Measurements from ENCODE around the gene UBAP2L.

The UBAP2L gene

DNA sequence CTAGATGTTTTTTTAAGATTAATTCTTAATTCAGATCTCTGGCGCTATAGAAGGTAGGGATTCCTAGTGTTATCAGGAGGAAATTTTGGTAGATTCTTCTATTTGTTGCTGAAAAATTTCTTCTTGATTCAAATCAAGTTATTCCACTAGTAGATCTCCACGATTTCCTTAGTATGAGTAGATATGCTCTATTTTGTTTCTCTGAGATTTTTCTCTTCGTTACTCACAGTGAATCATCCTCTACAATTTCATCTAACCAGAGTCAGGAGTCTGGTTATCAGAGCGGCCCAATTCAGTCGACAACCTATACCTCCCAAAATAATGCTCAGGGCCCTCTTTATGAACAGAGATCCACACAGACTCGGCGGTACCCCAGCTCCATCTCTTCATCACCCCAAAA, 32.9 kb downstream of the UBAP2L start:
- Histone ChIP-seq H3K36me3 (ENCODE audit: low read length) (peaks cover 59% of the 10 kb centered on the region), H3K4me3 (ENCODE audit: insufficient read depth, low read length, poor library complexity, severe bottlenecking) (no peak overlapping the region), H3K79me2 (ENCODE audit: insufficient read depth, low read length) (no peaks in the 10 kb centered on the region), H3K27me3 (ENCODE audit: low read length) (no peaks in the 10 kb centered on the region), H2AFZ (ENCODE audit: low read depth, low read length, severe bottlenecking) (no peak overlapping the region), H3K9ac (ENCODE audit: low read length) (no peak overlapping the region), H3K9me3 (ENCODE audit: insufficient read depth, low read length) (no peaks in the 10 kb centered on the region), H3F3A (ENCODE audit: insufficient read depth) (no peaks in the 10 kb centered on the region), H4K20me1 (ENCODE audit: low read depth, low read length) (no peaks in the 10 kb centered on the region), H3K27ac (ENCODE audit: low read depth, low read length) (no peak overlapping the region), H3K9me2 (replicated peaks; ENCODE audit: insufficient read depth, low read length) (no peaks in the 10 kb centered on the region), H3K4me2 (ENCODE audit: low read depth, low read length, poor library complexity, severe bottlenecking) (no peak overlapping the region)
- no peak for TF ChIP-seq EZH2phosphoT487 (conservative IDR thresholded peaks at IDR 0.05; ENCODE audit: low read length)
- TF ChIP-seq, protein P1, sequence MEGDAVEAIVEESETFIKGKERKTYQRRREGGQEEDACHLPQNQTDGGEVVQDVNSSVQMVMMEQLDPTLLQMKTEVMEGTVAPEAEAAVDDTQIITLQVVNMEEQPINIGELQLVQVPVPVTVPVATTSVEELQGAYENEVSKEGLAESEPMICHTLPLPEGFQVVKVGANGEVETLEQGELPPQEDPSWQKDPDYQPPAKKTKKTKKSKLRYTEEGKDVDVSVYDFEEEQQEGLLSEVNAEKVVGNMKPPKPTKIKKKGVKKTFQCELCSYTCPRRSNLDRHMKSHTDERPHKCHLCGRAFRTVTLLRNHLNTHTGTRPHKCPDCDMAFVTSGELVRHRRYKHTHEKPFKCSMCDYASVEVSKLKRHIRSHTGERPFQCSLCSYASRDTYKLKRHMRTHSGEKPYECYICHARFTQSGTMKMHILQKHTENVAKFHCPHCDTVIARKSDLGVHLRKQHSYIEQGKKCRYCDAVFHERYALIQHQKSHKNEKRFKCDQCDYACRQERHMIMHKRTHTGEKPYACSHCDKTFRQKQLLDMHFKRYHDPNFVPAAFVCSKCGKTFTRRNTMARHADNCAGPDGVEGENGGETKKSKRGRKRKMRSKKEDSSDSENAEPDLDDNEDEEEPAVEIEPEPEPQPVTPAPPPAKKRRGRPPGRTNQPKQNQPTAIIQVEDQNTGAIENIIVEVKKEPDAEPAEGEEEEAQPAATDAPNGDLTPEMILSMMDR (IDR thresholded peaks at IDR 0.05; ENCODE audit: insufficient read depth, low read length, poor library complexity, severe bottlenecking): no peak

DNA sequence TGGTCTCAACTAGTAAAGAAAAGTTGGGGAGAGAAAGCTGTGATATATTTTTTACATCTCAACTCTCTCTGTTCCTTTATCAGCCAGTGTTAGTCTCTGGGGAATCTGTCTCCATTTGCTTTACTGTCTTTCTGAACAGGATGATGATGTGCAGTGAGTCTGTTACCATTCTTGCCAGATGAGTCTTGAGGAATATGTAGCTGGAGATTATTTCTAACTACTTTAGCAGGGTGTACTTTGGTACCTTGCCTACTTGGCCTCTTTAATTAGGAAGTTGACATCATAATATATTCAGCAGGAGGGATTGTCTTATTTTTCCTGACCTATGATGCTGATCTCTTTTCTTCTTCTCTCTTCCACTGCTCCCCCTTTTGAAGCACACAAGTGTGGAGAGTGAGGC, 35.9 kb downstream of the UBAP2L start:
- Histone ChIP-seq H2AFZ (ENCODE audit: low read depth, low read length, severe bottlenecking) (no peak overlapping the region), H3K9me3 (ENCODE audit: insufficient read depth, low read length) (no peaks in the 10 kb centered on the region), H3K79me2 (ENCODE audit: insufficient read depth, low read length) (no peaks in the 10 kb centered on the region), H3K27me3 (ENCODE audit: low read length) (no peaks in the 10 kb centered on the region), H3K27ac (ENCODE audit: low read depth, low read length) (no peak overlapping the region), H3K9me2 (replicated peaks; ENCODE audit: insufficient read depth, low read length) (no peaks in the 10 kb centered on the region), H4K20me1 (ENCODE audit: low read depth, low read length) (no peaks in the 10 kb centered on the region), H3K9ac (ENCODE audit: low read length) (no peak overlapping the region), H3K4me3 (ENCODE audit: insufficient read depth, low read length, poor library complexity, severe bottlenecking) (no peak overlapping the region), H3K36me3 (ENCODE audit: low read length) (peaks cover 62% of the 10 kb centered on the region), H3F3A (ENCODE audit: insufficient read depth) (no peaks in the 10 kb centered on the region), H3K4me2 (ENCODE audit: low read depth, low read length, poor library complexity, severe bottlenecking) (no peak overlapping the region)
- TF ChIP-seq, protein P1 (IDR thresholded peaks at IDR 0.05; ENCODE audit: insufficient read depth, low read length, poor library complexity, severe bottlenecking): no peak
- no peak for TF ChIP-seq EZH2phosphoT487 (conservative IDR thresholded peaks at IDR 0.05; ENCODE audit: low read length)

DNA sequence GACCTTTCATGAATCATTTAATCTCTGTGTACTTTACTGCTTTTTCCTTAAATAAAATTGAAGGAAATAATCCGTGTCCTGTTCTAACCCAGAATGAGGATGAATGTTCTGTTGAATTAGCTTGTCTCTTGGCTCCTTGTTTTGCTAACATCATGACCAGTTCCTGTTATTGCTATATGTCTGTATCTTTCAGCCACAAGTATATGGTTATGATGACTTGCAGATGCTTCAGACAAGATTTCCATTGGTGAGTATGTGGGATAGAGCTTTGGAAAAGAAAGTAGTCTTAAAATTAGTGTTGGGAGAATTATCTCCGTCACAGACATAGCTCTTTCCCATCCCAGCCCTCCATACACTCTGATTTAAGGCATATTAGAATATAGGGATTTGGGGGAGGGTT, 38.0 kb downstream of the UBAP2L start:
- Histone ChIP-seq H3K27me3 (ENCODE audit: low read length) (no peaks in the 10 kb centered on the region), H3K79me2 (ENCODE audit: insufficient read depth, low read length) (no peaks in the 10 kb centered on the region), H2AFZ (ENCODE audit: low read depth, low read length, severe bottlenecking) (no peak overlapping the region), H3K36me3 (ENCODE audit: low read length) (peaks cover 72% of the 10 kb centered on the region), H3K27ac (ENCODE audit: low read depth, low read length) (no peak overlapping the region), H3K4me2 (ENCODE audit: low read depth, low read length, poor library complexity, severe bottlenecking) (no peak overlapping the region), H3K9me2 (replicated peaks; ENCODE audit: insufficient read depth, low read length) (no peaks in the 10 kb centered on the region), H3K9me3 (ENCODE audit: insufficient read depth, low read length) (no peaks in the 10 kb centered on the region), H3F3A (ENCODE audit: insufficient read depth) (no peaks in the 10 kb centered on the region), H3K4me3 (ENCODE audit: insufficient read depth, low read length, poor library complexity, severe bottlenecking) (no peak overlapping the region), H4K20me1 (ENCODE audit: low read depth, low read length) (no peaks in the 10 kb centered on the region), H3K9ac (ENCODE audit: low read length) (no peak overlapping the region)
- TF ChIP-seq EZH2phosphoT487 (conservative IDR thresholded peaks at IDR 0.05; ENCODE audit: low read length): no peak
- TF ChIP-seq, protein P1 (IDR thresholded peaks at IDR 0.05; ENCODE audit: insufficient read depth, low read length, poor library complexity, severe bottlenecking): no peak

Measured in SU-DHL-6 (cell line).